K562 (cell line): ENCODE data around the gene TPBGL.

ENCODE experiments used
- ZNF124 ChIP-seq: sonication (generic); formaldehyde crosslinking; IDR thresholded peaks from 2 replicates; pipeline ENCODE4 v1.8.1; 2022; ENCODE audit warnings: missing genetic modification reagents
- ZNF274 ChIP-seq: IDR thresholded peaks from 2 replicates; pipeline ENCODE4 v1.6.1; 2011; ENCODE audit warnings: low read depth, mild to moderate bottlenecking, low read length, moderate library complexity, borderline replicate concordance

DNA sequence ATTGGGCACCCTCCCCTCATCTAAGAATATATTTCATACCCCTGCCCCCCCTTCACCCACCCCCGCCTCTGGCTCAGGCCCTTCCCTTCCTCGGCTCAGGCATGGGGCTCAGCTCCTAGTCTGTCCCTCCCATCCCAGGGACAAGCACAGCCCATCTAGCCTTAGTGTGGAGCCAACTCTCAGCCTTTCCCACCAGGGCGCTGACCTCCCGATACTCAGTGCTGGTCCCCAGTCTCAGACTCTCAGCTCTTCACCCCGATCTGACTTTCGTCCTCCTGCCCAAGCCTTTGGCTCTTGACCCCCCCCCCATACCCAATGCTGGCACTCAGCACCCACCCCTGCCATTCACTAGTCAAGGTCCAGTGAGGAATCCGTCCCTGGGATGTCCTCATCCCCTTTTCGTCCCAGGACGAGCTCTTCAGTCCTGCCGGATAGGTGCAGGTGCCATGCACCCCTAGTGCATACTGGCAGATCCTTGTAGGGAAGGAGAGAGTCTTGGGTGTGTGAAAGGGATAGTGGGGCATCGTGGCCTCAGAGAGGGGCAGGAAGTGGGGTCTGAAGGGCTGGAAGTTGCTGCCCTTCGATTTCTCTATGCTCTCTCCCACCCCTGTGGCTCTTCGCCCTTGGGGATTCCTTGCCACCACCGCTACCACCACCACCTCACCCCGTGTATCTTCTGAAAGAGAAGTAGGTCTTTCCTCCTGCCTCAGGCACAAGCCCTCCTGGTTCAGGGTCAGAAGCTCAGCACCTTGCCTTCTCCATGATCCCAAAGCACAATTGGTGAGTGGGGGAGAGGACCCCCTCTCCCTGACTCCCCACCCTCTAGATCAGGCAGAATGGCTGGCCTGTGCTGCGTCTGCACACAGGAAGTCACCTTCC, 2.4 kb downstream of the TPBGL start:
- TF ChIP-seq ZNF274 = no peak
- TF ChIP-seq ZNF124 (CRISPR knock-in tag) = no peak
